ENCODE results near the gene HRH1. TPM values are rescaled to one million over a fixed set of nuclear protein-coding genes. Genes with fewer than 3 reads are reported as not detected.

Gene HRH1
- total and polyA plus RNA-seq, 2 of the 13 experiments (the other 11 are each of a cell fraction or from before 2014, with no cell fraction given), result not detected

DNA sequence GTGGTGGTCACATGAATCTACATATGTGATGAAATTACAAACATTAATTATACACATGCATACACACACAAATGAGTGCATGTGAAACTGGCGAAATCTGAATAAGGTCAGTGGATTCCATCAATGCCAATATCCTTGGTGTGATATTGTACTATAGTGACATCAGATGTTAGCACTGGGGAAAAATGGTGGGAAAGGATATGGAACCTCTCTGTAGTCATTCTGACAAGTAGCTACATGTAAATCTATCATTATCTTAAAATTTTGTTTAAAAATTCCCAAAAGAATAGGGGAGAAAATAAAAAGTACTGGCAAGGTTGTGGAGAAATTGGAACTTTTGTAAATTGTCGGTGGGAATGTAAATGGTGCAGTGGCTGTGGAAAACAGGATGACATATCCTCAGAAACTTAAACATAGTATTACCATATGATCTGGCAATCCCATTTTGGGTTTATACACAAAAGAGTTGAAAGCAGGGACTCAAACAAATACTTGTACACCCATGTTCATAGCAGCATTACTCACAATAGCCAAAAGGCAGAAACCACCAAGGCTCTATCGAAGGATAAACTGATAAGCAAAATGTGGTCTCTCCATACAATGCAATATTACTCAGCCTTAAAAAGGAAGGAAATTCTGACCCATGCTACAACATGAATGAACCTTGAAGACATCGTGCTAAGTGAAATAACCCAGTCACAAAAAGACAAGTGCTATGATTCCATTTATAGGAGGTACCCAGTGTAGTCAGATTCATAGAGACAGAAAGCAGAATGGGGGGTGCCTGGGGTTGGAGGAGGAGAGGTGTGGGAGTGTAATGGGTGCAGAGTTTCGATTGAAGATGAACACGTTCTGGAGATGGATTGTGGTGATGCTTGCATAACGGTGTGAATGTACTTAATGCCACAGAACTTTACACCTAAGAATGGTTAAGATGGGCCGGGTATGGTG is 25.3 kb upstream of the HRH1 start:
- intact Hi-C loops (cut with micrococcal nuclease; ENCODE audit: unreplicated experiment), result no loop called here
- Histone ChIP-seq H3K79me2 (ENCODE audit: insufficient read depth, low read length) (no peaks in the 10 kb centered on the region), H3K9me3 (ENCODE audit: low read length) (no peaks in the 10 kb centered on the region), H4K20me1 (ENCODE audit: insufficient read depth, low read length) (no peaks in the 10 kb centered on the region), H2AFZ (ENCODE audit: low read length) (no peak overlapping the region), H3K4me2 (ENCODE audit: low read depth, low read length) (no peak overlapping the region), H3K27ac (ENCODE audit: extremely low read length, insufficient read depth, low read length) (no peak overlapping the region), H3K4me1 (ENCODE audit: insufficient read depth, low read length) (no peaks in the 10 kb centered on the region), H3K36me3 (replicated peaks in 1 of 2; ENCODE audit: control insufficient read depth in 1 of 2, insufficient read depth in 2 of 2, low read length in 2 of 2) (no peaks in the 10 kb centered on the region), H3K27me3 (ENCODE audit: control insufficient read depth in 1 of 2, insufficient read depth in 2 of 2, low read length in 2 of 2) (peaks cover 0 to 23% of the 10 kb centered on the region in 2 experiments; a peak in 1 of 5 replicates), H3K4me3 (replicated peaks in 1 of 3; ENCODE audit: insufficient read depth in 1 of 3, low read depth in 2 of 3, low read length in 3 of 3) (no peak overlapping the region), H3K9ac (ENCODE audit: insufficient read depth, low read depth, low read length) (no peak overlapping the region)
- in situ Hi-C loops (cut with HindIII; ENCODE audit: extremely low pct_ligation_motif_present, low pct_unique_long_range_greater_than_20kb), result no loop called here
- ChIA-PET CTCF (ENCODE audit: low intra/inter-chr PET ratio, low total read pairs) (no interaction called here), POLR2A (no interaction called here)
- no TSS peak for BruUV-seq (replicated peaks)
- ATAC-seq, result no peak
- WGBS (ENCODE audit: low lambda C conversion rate), result 20% methylated on average over 8 of the region's 8 CpGs
- DNase-seq (ENCODE audit: low spot score), result no peak
- FAIRE-seq, result no peak
- TF ChIP-seq CHCHD3 (CRISPR knock-in tag; IDR thresholded peaks at IDR 0.05) (no peak), MYC (CRISPR knock-in tag; IDR thresholded peaks at IDR 0.05; ENCODE audit: borderline replicate concordance) (no peak), NR2F6 (IDR thresholded peaks at IDR 0.05) (no peak), NR2F6 (CRISPR knock-in tag; IDR thresholded peaks at IDR 0.05) (no peak), ZFP37 (CRISPR knock-in tag; IDR thresholded peaks at IDR 0.05; ENCODE audit: borderline replicate concordance) (no peak), DPF2 (CRISPR knock-in tag; IDR thresholded peaks at IDR 0.05; ENCODE audit: borderline replicate concordance, low read depth) (no peak), SP1 (IDR thresholded peaks at IDR 0.05) (no peak), SP1 (CRISPR knock-in tag; IDR thresholded peaks at IDR 0.05) (no peak), ZNF652 (CRISPR knock-in tag; IDR thresholded peaks at IDR 0.05; ENCODE audit: borderline replicate concordance, low read depth) (no peak), DR1 (CRISPR knock-in tag; IDR thresholded peaks at IDR 0.05) (no peak), GFI1 (CRISPR knock-in tag; IDR thresholded peaks at IDR 0.05; ENCODE audit: borderline replicate concordance) (no peak), NBN (conservative IDR thresholded peaks at IDR 0.05) (no peak), HMGA1 (CRISPR knock-in tag; conservative IDR thresholded peaks at IDR 0.05) (no peak), CREM (IDR thresholded peaks at IDR 0.05) (no peak), CREM (CRISPR knock-in tag; IDR thresholded peaks at IDR 0.05) (no peak), ZNF761 (CRISPR knock-in tag; conservative IDR thresholded peaks at IDR 0.05) (no peak), MBD4 (IDR thresholded peaks at IDR 0.05; ENCODE audit: borderline replicate concordance, low read length) (no peak)
- TF ChIP-seq, protein P1, sequence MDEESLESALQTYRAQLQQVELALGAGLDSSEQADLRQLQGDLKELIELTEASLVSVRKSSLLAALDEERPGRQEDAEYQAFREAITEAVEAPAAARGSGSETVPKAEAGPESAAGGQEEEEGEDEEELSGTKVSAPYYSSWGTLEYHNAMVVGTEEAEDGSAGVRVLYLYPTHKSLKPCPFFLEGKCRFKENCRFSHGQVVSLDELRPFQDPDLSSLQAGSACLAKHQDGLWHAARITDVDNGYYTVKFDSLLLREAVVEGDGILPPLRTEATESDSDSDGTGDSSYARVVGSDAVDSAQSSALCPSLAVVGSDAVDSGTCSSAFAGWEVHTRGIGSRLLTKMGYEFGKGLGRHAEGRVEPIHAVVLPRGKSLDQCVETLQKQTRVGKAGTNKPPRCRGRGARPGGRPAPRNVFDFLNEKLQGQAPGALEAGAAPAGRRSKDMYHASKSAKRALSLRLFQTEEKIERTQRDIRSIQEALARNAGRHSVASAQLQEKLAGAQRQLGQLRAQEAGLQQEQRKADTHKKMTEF (CRISPR knock-in tag; IDR thresholded peaks at IDR 0.05), result no peak
- TF ChIP-seq, protein P2, sequence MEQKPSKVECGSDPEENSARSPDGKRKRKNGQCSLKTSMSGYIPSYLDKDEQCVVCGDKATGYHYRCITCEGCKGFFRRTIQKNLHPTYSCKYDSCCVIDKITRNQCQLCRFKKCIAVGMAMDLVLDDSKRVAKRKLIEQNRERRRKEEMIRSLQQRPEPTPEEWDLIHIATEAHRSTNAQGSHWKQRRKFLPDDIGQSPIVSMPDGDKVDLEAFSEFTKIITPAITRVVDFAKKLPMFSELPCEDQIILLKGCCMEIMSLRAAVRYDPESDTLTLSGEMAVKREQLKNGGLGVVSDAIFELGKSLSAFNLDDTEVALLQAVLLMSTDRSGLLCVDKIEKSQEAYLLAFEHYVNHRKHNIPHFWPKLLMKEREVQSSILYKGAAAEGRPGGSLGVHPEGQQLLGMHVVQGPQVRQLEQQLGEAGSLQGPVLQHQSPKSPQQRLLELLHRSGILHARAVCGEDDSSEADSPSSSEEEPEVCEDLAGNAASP (CRISPR knock-in tag; IDR thresholded peaks at IDR 0.05; ENCODE audit: borderline replicate concordance), result no peak
- TF ChIP-seq, protein P3, sequence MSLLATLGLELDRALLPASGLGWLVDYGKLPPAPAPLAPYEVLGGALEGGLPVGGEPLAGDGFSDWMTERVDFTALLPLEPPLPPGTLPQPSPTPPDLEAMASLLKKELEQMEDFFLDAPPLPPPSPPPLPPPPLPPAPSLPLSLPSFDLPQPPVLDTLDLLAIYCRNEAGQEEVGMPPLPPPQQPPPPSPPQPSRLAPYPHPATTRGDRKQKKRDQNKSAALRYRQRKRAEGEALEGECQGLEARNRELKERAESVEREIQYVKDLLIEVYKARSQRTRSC (CRISPR knock-in tag; IDR thresholded peaks at IDR 0.05; ENCODE audit: low read depth), result no peak
- TF ChIP-seq, protein P4, sequence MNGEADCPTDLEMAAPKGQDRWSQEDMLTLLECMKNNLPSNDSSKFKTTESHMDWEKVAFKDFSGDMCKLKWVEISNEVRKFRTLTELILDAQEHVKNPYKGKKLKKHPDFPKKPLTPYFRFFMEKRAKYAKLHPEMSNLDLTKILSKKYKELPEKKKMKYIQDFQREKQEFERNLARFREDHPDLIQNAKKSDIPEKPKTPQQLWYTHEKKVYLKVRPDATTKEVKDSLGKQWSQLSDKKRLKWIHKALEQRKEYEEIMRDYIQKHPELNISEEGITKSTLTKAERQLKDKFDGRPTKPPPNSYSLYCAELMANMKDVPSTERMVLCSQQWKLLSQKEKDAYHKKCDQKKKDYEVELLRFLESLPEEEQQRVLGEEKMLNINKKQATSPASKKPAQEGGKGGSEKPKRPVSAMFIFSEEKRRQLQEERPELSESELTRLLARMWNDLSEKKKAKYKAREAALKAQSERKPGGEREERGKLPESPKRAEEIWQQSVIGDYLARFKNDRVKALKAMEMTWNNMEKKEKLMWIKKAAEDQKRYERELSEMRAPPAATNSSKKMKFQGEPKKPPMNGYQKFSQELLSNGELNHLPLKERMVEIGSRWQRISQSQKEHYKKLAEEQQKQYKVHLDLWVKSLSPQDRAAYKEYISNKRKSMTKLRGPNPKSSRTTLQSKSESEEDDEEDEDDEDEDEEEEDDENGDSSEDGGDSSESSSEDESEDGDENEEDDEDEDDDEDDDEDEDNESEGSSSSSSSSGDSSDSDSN (CRISPR knock-in tag; IDR thresholded peaks at IDR 0.05), result no peak
